ENCODE data around the gene PCDH7.

Gene PCDH7

GRCh38 chr4:30717208-30718020, 2.8 kb upstream of the PCDH7 start:
- no peak overlapping the region for H3K4me3 ChIP-seq (ENCODE audit: low read depth, low read length)

GRCh38 chr4:30718021-30718542, 2.1 kb upstream of the PCDH7 start:
- no peak overlapping the region for H3K4me3 ChIP-seq (ENCODE audit: low read depth, low read length)
- TF ChIP-seq CTCF (IDR thresholded peaks at IDR 0.05; ENCODE audit: low read depth, low read length), result no peak

More at GRCh38 chr4:30717208-30718020, 2.8 kb upstream of the PCDH7 start:
- TF ChIP-seq CTCF (IDR thresholded peaks at IDR 0.05; ENCODE audit: low read depth, low read length), result no peak

GRCh38 chr4:30718641-30719453, 1.3 kb upstream of the PCDH7 start:
- no peak for TF ChIP-seq CTCF (IDR thresholded peaks at IDR 0.05; ENCODE audit: low read depth, low read length)
- H3K4me3 ChIP-seq (ENCODE audit: low read depth, low read length), result no peak overlapping the region

- no peak overlapping the region for H3K4me3 ChIP-seq (ENCODE audit: low read depth, low read length)
- TF ChIP-seq CTCF (IDR thresholded peaks at IDR 0.05; ENCODE audit: low read depth, low read length), result no peak
These were observed 632 bp upstream of the PCDH7 start for GRCh38 chr4:30719454-30720020.

- no peak for TF ChIP-seq CTCF (IDR thresholded peaks at IDR 0.05; ENCODE audit: low read depth, low read length)
- no peak overlapping the region for H3K4me3 ChIP-seq (ENCODE audit: low read depth, low read length)
These were observed 554 bp downstream of the PCDH7 start for GRCh38 chr4:30720661-30721184.

GRCh38 chr4:30721185-30722091, 1.3 kb downstream of the PCDH7 start:
- TF ChIP-seq CTCF (IDR thresholded peaks at IDR 0.05; ENCODE audit: low read depth, low read length), result no peak
- no peak overlapping the region for H3K4me3 ChIP-seq (ENCODE audit: low read depth, low read length)

Data from WI38 (cell line).